GM18502 (cell line): ENCODE measurements around the gene METTL13.

Source experiments
- ATAC-seq: cut with Tn5 transposase; IDR thresholded peaks from one replicate; pipeline ENCODE4 v1.9.1; 2021; ENCODE audit warnings: mild to moderate bottlenecking; ENCODE audit not compliant: unreplicated experiment, poor library complexity

Gene METTL13

DNA sequence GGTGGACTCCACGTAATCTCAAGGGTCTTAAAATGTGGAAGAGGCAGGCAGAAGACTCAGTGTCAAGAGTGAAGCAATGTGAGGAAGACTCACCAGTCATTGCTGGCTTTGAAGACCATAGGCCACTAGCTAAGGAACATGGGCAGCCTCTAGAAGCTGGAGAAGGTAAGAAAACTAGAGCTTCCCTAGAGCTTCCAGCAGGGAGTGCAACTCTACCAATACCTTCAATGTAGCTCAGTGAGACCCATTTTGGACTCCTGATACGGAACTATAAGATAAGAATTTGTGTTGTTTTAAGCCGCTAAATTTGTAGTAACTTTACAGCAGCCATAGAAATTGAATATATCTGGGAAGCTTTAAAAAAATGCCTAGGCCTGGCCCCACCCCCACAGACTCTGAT lies 18.9 kb downstream of the METTL13 start:
- no peak for ATAC-seq

DNA sequence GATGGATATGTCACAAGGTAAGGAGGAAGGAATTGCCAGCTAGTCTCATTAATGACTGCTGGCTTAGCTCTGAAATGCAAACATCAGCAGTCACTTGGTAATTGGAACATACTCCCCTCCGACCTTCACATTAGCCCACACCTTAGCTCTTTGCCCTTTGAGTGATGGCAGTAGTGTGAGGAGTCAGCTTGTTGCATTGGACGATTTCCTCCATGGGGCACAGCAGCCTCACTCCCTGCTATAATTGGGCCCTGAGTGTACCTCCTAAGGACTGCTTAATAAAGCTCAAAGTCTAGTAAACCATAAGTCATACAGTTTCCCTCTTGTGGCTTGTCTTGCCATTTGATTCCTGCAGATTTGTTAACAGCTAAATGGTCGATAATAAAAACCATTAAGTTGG lies 19.4 kb downstream of the METTL13 start:
- ATAC-seq = no peak

DNA sequence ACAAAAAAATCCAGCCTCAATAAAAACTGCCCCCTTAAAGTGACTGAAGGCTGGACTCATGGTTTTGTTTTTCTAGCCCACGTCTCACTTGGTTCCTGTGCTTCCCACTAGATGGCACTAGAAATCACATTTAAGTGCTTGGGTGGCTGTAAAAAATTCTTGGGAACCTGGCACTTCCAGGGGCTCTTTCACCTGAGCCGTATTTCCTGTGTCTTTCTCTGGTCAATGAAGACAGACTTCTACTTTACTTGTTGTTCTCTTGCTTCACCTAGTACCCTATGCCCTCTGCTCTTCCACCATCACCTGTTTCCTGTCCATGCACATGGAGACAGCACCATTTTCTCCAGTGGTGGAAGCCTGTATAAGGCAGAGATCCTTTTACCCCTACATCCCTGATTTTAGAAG lies 20.0 kb downstream of the METTL13 start:
- no peak for ATAC-seq

DNA sequence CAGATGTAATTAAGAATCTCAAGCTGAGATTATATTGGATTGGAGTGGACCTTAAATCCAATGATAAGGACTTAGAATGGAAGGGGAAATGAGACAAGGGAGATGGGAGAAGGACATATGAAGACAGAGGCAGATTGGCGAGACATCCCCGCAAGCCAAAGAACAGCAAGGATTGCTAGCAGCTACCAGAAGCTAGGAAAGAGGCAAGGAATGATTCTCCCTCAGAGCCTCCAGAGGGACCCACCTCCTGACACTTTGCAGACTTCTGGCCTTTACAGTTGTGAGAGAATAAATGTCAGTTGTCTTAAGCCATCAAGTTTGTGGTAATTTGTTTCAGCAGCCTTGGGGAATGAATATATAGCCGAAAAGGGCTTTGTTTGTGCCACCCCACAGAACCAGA lies 20.7 kb downstream of the METTL13 start:
- ATAC-seq = no peak

DNA sequence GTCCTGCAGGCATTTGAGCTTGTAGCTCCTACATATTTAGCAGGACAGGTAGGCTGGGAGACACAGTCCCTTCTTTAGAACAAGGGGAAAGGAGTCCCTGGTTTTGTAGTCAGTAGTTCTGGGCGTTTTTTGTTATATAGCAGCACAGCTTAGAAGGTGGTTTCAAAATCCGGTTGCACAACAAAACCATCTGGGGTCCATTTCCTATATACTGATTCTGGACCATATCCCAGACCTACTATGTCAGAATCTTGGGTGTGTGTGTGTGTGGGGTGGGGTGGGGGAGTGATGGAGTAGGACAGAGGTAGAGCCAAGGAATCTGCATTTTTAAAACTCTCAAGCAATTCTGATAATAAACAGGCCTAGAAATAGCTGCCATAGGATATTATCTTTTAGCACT lies 21.6 kb downstream of the METTL13 start:
- no peak for ATAC-seq

DNA sequence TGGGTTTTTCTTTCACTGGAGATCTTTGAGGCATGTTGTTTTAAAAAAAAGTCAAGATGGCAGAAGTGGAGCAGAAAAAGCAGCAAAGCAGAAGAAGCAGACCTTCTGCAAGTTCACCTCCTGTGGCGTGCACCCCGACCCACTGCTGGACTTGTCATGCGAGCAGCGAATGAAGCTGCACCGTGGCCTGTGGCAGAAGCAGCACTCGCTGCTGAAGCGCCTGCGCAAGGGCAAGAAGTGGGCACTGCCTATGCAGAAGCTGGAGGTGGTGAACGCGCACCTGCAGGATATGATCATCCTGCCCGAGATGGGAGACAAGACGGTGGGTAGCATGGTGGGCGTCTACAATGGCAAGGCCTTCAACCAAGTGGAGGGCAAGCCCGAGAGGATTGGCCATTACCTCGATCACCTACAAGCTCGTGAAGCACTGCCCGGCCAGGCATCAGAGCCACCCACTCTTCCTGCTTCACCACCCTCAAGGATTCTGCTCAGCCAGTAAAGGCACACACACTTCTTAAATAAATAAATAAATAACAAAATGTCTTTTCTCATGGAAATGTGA lies 22.1 kb downstream of the METTL13 start:
- no peak for ATAC-seq

DNA sequence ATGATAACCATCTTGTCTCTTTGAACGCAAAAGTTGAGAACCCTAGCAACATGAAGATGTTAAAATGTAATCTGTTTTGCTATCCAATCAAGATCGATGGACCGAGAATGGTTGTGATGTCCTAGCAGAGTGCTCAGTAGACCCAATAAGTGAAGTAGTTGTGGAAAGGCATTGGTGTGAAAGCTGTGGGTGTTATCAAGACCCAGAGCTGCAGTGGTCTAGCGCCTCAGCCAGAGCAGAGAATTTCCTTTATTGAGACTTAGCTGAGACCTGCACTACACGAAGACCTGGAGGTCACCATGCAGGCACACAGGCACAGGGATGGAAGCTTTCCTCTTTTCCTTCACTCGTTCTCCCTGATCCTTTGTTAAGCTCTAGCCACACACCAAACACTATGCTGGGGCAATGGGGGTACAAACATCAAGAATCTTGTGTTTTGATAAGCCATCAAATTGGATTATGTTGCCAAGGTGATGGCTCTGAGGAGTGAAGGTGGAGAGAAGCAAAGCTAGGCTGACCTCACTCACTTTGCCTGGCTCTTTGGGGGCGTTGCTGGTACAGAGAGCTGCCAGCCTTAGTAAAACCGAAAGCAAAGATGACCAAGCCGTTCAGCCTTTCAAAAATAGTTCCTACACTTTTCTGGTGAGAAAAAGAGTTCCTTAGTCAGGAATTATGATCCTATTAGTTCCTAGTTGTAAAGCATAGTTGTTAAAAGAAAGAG lies 24.1 kb downstream of the METTL13 start:
- peak; percentile 82 for ATAC-seq

DNA sequence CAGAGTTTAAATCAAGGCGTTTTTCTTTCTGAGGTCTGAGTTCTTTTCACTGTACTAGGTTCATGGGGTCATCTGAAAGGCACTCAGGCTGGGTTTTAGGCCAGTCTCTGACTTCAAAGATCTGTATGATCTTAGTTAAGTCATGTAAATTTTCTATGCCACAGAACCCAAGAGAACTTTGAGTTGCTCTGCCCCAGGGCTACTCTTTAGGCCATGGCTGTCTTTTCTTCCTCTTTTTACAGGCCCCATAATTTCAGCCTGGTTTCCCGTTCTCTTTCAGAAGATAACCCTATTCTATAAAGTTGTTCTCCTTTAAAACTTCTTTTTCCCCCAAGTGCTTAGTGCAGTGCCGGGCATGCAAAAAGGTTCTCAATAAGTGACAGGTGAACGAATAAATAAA lies 26.1 kb downstream of the METTL13 start:
- ATAC-seq = no peak

DNA sequence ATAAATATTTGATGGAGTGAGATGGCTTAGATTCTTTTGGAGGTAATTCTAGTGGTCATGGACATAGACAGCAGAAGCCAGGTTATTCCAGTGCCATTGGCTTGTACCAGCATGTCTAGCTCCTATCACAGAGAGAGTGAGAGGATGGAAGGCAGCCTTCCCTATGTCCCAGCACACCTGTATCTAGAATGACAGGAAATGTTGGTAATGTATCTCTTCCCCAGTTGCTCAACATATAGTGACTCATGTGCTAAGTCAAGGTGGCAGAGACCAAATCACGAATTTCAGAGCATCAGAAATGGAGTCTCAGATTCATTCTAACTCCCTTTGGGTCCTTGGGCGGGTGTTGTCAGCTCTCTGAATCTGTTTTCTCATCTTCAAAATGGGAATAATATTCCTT lies 28.4 kb downstream of the METTL13 start:
- ATAC-seq = no peak

DNA sequence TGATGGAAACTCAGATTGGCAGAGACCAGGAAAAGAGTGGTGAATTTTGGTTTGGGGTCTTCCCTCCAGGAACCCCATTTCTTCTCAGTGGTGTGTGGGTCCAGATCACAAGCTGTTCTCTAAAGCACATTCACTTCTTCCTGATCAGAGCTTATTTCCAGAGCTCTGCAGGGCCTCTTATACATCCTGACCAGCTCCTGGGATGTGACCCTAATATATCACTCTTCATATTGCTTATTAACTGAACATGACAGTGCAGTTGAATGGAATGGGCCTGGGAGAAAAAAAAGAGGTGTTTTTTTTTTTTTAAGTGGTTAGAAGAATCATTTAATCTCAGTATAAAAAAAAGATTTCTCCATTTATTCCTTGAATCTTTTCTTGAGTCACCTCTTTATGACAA lies 30.2 kb downstream of the METTL13 start:
- no peak for ATAC-seq

DNA sequence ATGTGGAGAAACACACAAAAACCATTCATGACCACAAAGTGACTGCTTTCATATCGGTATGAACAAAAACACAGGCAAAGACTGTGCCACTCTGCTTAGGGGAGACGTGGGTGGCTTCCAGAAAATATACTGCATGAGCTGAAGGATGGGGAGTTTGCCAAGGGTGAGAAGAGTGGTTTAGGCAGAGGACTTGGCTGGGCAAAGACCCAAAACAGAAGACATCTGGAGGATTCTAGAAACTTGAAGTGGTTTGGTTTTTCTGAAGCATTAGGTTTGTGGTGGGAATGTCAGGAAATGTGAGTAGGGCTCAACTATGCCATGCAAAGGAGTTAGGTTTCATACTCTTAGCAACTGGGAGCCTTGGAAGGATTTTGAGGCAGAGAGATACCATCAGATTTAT lies 33.2 kb downstream of the METTL13 start:
- no peak for ATAC-seq

DNA sequence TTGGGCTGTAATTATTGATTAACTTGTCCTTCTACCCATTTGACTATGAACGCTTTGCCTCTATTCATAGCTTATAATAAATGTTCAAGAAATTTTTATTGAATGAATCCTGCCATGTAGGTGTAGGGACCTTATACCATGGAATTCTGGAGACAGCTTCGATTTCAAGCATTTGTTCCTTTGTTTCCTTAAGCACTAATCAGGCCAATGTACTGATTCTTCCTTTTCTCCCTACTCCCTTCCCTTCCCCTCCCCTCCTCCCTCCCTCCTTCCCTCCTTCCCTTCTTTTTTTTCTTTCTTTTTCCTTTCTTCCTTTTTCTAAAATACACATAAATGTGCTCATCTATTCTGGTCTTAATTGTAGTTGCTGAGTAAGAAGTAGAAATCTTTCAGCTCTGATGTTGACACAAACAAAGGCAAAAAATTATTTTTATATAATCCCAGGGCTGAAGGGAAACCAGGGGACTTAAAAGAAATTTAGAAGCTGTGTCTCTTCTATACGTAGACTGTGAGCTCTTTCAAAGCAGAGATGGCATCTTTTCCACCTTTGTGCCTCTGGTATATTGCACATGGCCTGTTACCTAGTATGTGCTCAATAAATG lies 34.9 kb downstream of the METTL13 start:
- no peak for ATAC-seq

DNA sequence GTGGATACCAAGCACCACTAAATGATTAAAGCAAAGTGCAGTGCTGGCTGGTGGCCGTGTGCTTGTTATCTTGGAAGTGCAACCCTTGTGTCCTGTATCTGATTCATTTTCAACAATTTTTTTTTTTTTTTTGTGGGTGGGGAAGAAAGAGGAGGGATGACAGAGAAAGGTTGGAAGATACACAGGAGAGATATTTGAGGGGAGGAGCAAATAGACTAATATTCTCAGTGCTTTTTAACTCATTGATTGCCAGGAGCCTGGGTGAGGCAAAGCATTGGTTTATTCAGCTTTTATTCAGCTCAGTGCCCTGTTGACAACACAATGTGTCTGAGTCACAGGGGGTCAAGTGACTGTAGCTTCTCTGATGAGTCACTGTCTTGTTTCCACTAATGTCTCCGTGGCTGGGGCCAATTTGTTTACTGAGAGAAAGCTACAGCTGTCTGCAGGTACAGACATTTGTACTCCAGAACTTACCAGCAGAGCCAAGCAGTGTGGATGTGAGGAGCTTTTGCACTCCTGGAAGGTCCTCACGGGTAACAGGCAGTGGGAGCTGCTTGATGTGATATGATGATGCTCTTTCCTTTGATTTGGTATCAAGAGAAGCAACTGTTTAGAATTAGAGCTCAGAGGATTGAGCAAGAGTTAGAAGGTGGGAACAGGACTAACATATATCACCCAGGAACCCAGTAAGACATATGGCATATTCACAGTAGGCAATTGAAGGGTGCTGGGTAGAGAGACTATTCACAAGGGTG lies 36.2 kb downstream of the METTL13 start:
- ATAC-seq = no peak

DNA sequence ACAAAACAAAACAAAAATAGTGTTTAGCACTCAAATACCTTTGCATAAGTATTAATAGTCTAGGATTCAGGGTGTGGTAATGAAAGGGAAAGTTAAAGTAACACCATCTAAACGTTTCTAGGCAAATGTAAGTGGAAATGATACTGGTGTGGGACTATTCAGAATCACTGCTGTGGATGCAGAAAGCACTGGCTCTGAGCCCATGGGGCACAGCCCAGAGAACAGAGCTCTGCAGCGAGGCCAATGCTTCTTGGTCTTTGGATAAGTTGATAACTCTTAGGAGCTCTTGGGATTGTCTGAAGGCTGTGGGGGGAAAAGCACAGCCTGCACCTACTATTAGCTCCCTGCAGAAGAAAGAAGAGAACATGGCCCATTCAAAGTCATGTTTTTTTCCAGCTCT lies 38.5 kb downstream of the METTL13 start:
- ATAC-seq = no peak

DNA sequence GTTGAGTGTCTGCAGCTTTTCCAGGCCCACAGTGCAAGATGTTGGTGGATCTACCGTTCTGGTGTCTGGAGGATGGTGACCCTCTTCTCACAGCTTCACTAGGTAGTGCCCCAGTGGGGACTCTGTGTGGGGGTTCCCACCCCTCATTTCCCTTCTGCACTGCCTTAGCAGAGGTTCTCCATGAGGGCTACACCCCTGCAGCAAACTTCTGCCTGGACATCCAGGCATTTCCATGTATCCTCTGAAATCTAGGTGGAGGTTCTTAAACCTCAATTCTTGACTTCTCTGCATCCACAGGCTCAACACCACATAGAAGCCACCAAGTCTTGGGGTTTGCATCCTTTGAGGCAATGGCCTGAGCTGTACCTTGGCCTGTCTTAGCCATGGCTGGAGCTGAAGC lies 45.5 kb downstream of the METTL13 start:
- no peak for ATAC-seq

DNA sequence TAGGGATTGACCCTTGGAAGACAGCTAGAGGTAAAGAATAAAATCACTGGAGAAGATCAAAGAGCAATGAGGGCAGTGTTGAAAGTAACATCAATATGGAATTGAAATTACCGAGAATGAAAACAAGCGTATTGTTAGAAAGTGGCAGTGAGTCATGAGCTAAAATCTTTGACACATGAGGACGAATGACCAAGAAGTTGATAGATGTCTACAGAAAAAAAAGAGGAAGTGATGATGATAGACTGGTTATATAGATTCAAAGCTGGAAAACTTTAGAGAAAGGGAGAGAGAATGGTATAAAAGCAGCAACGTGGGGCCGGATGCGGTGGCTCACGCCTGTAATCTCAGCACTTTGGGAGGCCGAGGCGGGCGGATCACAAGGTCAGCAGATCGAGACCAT lies 47.3 kb downstream of the METTL13 start:
- ATAC-seq = no peak

DNA sequence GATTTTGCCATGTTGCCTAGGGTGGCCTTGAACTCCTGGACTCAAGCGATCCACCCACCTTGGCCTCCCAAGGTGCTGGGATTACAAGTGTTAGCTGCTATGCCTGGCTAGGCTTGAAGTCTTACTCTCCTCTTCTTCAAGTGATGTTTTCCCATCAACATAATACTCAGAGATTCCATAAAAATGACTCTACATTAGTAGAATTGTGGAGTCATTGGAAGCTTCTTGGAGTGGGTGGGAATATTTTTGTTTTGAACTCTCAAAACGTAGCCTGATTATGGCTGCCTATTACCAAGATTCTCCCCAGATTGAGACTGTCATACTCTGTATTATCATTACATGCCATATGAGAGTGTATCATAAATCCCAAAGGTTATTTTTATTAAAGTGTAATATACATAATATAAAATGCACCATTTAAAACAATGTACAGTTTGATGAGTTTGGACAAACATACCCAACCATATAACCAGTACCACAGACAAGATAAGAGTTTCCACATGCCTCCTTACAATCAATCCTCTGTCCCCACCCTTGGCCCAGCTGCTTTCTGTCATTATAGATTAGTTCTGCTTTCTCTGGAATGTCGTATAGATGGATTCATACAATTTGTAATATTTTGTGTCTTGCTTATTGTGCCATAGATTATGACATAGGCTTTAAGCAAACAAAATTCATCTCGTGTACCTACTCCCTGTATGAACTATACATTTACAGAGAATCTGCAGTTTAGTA lies 51.8 kb downstream of the METTL13 start:
- no peak for ATAC-seq

DNA sequence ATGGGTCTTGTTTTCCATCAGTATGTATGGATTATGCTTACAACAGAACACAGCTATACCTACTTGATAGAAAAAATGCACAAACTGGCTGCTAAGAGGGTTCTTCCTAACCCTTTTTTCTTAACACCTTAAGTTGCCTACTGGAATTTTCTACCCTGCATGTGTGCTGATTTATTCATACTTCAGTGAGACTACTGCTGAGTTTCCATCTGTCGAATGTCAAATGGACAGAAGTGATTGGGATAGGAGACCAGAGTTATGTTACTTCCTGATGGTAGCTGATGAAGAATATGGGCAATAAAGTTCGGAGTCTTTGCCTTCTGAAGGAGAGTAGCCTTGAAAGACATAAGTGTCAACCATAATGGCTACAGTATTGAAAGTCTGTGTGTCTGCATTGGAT lies 53.4 kb downstream of the METTL13 start:
- no peak for ATAC-seq

DNA sequence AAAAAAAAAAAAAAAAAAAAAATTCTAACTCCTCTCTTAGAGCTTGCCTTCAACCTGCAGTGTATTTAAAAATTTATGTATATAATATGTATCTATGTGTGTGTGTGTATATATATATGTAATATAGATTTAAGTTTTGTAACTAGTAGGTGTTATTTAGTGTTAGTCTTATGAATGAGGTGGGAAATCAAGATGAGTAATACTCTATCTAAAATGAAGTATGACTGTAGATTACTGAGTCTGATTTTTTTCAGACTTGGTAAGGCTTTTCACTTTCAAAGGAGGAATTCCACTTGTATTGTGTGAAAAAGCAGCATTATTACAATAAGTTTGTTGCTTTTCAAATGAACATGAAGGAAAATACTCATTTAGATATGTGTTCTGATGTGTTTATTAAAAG lies 54.4 kb downstream of the METTL13 start:
- ATAC-seq = no peak

DNA sequence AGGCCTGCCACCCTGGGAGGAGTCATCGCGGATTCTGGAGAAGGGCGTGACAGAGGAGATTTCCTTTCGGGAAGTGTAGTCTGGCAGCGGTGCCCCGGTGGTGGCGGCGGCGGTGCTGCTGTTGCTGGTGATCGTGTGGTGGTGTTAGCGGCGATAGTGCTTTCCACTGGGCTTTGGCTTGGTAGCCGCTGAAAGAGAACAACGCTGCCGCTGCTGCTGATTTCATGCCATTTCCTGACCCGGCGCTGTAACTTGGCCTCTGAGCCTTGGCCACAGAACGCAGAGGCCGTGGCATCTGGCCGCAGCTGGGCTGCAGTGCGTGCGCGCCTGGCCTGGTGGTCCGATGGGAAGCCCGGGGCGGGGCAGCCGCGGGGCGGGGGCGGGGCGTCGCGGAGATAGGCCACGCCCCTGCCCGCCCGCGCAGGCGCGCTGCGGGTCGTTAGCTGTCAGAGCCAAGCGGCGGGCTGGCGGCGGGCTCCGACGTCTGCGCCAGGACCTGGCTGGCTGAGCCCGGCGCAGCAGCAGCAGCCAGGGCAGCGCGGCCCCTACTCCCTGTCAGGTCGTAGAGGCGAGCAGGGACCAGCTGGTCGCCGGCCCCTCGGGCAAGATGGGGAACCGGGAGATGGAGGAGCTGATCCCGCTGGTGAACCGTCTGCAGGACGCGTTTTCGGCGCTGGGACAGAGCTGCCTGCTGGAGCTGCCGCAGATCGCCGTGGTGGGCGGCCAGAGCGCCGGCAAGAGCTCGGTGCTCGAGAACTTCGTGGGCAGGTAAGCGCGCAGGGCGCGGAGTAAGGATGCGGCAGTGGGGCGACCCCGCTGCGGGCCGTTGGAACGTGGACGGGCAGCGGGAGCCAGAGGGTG lies 59.8 kb downstream of the METTL13 start, which contains the start of gene DNM3:
DNM3 (plus strand) TSS at position 449 of the 861 bp plus-strand sequence; CDS start at position 608, 159 bp downstream.
- ATAC-seq = peak; percentile 91
